ENCODE data around the gene PPP1R18. TPM values are rescaled to one million over a fixed set of nuclear protein-coding genes. Genes with fewer than 3 reads are reported as not detected.
"Not testable (repeated sequence)": the region's sequence is repeated elsewhere in the genome, so short reads cannot be mapped to it uniquely, and the experiment has no call there.

PPP1R18 gene
- total RNA-seq, 1 donor: 81.8 TPM

DNA sequence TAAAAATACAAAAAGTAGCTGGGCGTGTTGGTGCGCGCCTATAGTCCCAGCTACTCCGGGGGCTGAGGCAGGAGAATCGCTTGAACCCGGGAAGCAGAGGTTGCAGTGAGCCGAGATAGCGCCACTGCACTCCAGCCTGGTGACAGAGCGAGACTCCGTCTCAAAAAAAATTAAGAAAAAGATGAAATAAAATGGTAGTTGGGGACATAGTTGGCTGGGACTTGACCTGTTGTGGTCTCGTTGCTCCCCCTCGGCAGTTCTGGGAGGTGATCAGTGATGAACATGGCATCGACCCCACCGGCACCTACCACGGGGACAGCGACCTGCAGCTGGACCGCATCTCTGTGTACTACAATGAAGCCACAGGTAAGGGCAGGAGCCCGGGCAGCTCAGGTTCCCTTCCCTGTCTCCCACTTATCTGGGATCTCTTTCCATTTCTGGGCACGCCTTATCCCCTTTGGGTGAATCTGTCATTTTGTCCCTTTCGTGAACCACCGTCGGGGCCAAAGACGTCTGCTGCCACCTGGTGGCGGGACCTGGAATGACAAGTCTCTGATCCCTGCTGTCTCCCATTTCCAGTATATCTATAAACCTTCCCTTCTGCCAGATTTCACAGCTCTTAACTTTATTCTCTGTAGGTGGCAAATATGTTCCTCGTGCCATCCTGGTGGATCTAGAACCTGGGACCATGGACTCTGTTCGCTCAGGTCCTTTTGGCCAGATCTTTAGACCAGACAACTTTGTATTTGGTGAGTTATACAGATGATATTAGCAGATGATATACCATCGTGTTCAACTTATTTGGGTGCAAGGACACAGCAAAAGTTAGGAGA is 36.1 kb upstream of the PPP1R18 start:
- peak overlapping the region; percentile 100 for H3K4me3 ChIP-seq (ENCODE audit: low read length)
- no peaks in the 10 kb centered on the region for H3K27me3 ChIP-seq (ENCODE audit: insufficient read depth, low read length)
- H3K4me1 ChIP-seq (ENCODE audit: insufficient read depth, low read length): peaks cover 68% of the 10 kb centered on the region

DNA sequence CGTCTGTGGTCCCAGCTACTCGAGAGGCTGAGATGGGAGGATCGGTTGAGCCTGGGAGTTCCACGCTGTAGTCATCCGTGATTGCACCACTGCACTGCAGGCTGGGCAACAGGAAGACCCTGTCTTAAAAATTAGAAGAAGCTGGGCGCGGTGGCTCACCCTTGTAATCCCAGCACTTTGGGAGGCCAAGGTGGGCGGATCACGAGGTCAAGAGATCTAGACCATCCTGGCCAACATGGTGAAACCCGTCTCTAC is 35.5 kb upstream of the PPP1R18 start:
- H3K27me3 ChIP-seq (ENCODE audit: insufficient read depth, low read length); H3K9me3 ChIP-seq (ENCODE audit: low read depth, low read length): not testable (repeated sequence)
- H3K4me3 ChIP-seq (ENCODE audit: low read length): peak overlapping the region; percentile 100
- H3K4me1 ChIP-seq (ENCODE audit: insufficient read depth, low read length): peaks cover 68% of the 10 kb centered on the region

More for the DNA sequence above, 36.1 kb upstream of the PPP1R18 start:
- no peaks in the 10 kb centered on the region for H3K9me3 ChIP-seq (ENCODE audit: low read depth, low read length)

DNA sequence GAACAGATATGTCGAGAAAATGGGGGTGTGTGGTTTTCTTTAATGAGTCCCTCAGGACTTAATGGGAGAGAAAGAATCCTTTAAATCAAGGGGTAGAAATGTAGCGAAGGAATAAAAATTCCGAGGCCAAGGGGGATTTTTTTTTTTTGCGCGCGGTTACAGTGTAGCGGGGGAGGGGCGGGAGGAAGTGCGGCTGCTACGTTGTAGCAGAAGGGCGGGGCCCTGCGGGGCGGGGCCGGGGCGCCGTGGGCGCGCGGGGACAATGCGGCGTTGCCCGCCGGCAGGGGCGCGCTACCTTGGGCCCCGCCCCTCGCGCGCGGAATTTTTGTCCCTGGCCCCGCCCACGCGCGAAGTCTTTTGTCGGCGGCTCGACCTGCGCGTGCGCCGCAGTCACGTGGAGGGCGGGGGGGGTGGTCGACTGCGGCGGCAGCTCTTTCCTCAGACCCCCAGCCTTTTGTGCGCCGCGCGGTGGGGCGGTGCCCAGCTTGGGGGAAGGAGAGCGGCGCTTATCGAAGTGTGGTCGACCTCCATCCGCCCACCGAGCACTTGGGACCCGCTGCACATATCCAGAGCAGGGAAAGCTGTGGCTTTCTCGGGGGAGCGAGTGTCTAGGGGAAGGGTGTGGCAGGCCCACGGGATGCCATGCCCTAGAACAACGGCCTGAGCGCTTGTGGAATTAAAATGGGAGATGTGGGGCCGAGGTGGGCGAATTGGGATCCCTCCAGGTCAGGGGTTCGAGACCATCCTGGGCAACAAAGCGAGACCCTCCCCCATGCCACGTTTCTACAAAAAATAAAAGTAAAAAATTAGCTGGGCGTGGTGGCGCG is 35.0 kb upstream of the PPP1R18 start:
- Histone ChIP-seq H3K9me3 (ENCODE audit: low read depth, low read length) (no peaks in the 10 kb centered on the region), H3K4me3 (ENCODE audit: low read length) (peak overlapping the region; percentile 100), H3K27me3 (ENCODE audit: insufficient read depth, low read length) (no peaks in the 10 kb centered on the region), H3K4me1 (ENCODE audit: insufficient read depth, low read length) (peaks cover 73% of the 10 kb centered on the region)

DNA sequence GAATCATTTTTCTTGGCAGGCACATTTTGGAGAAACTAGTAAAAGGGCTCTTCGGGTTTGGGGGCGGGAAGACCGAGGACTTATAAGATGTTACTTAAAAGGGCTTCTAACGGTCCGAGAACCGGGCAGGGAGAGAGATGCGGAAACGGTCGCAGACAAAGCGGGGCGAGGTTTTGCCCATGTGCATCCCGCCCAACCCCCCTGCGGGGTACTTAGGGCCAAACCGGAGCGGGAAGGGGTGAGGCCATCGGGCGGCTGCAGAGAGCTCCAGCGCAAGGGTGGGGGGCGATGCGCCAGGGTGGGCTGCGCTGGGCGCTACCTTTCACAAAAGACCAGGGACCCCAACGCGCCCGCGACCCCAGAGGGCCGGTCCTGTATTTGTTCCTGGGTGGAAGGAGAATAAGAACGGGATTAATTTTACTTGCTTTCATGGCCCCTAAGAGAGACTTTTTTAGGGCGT is 34.3 kb upstream of the PPP1R18 start:
- Histone ChIP-seq H3K4me1 (ENCODE audit: insufficient read depth, low read length) (peaks cover 75% of the 10 kb centered on the region), H3K9me3 (ENCODE audit: low read depth, low read length) (no peaks in the 10 kb centered on the region), H3K4me3 (ENCODE audit: low read length) (peak overlapping the region; percentile 100), H3K27me3 (ENCODE audit: insufficient read depth, low read length) (no peaks in the 10 kb centered on the region)

DNA sequence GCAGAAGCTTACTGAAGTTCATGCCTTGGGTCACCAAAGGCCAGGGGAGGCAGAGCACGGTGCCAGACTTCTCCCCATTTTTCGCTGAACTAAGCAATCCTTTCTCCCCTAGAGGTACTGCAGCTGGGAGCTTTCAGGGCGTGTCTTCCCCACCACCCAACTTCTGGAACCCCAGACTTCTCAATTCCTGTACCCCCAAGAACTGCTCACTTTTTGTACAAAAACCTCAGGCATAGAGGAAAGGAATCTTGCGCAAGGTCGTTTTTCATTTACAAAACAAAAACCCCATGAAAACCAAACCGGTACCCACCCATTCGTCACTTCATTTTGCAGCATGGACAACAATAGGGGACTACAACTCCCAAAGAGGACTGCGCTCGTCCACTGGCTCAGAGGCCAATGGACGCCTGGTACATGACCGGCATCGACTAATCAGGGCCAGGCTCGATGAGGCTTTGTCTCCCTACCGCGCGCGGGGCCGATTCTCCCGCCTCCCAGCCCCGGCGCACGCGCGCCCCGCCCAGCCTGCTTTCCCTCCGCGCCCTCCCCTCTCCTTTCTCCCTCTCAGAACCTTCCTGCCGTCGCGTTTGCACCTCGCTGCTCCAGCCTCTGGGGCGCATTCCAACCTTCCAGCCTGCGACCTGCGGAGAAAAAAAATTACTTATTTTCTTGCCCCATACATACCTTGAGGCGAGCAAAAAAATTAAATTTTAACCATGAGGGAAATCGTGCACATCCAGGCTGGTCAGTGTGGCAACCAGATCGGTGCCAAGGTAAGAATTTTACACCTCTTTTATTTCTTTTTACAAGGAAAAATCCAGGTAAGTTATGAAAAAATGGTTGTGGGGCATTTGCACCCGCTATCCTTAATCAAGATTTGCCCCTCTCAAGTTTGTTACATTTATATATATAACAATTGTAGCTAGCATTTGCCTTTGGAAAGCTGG is 33.6 kb upstream of the PPP1R18 start, which contains the start of gene TUBB:
Gene TUBB, plus strand, starts transcription at position 562 of the 947 bp plus-strand sequence. Its CDS starts 155 bp downstream, at position 717.
- H3K9me3 ChIP-seq (ENCODE audit: low read depth, low read length): no peaks in the 10 kb centered on the region
- H3K4me3 ChIP-seq (ENCODE audit: low read length): peak within 1 kb of the TSS; percentile 100
- peaks cover 70% of the 10 kb centered on the region for H3K4me1 ChIP-seq (ENCODE audit: insufficient read depth, low read length)
- H3K27me3 ChIP-seq (ENCODE audit: insufficient read depth, low read length): no peaks in the 10 kb centered on the region

DNA sequence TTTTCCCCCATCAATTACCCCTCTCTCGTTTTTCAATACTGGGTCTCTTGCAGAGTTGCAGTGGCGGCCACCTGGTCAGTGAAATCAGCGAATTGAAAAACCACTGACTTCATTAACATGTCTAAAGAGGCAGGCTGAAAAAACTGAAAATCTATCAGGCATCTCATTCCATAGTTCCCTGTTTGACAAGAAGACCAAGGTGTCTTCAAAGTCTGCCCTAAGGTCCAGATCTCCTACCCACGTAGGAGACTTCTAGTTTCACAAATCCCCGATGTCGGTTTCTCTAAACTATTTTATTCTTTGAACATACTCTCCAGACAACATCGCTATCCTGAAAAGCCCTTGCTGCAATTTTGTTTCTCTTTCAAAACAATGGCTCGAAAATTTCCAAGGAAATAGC is 32.9 kb upstream of the PPP1R18 start:
- no peaks in the 10 kb centered on the region for H3K27me3 ChIP-seq (ENCODE audit: insufficient read depth, low read length)
- peaks cover 63% of the 10 kb centered on the region for H3K4me1 ChIP-seq (ENCODE audit: insufficient read depth, low read length)
- H3K4me3 ChIP-seq (ENCODE audit: low read length): peak overlapping the region; percentile 100
- no peaks in the 10 kb centered on the region for H3K9me3 ChIP-seq (ENCODE audit: low read depth, low read length)

DNA sequence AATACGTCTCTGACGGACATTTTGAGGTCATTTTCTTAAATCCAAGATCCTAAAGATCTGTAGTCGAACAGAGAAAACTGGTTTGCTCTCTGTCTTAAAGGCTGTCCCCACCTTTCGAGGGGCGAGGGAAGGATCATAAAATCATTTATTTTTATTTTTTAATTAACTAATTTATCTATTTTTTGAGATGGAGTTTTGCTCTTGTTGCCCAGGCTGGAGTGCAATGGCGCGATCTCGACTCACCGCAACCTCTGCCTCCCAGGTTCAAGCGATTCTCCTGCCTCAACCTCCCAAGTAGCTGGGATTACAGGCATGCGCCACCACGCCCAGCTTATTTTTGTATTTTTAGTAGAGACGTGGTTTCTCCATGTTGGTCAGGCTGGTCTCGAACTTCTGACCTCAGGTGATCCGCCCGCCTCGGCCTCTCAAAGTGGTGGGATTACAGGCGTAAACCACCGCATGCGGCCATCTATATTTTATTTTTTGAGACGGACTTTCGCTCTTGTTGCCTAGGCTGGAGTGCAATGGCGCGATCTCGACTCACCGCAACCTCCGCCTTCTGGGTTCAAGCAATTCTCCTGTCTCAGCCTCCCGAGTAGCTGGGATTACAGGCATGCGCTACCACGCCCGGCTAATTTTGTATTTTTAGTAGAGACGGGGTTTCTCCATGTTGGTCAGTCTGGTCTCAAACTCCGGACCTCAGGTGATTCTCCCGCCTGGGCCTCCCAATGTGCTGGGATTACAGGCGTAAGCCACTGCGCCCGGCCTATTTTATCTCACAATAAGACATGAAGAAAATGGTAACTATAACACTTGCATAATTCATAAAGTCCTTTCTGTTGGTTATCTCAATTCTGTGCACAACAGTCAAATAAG is 31.6 kb upstream of the PPP1R18 start:
- H3K9me3 ChIP-seq (ENCODE audit: low read depth, low read length); H3K27me3 ChIP-seq (ENCODE audit: insufficient read depth, low read length): not testable (repeated sequence)
- Histone ChIP-seq H3K4me3 (ENCODE audit: low read length) (peak overlapping the region; percentile 29), H3K4me1 (ENCODE audit: insufficient read depth, low read length) (peaks cover 50% of the 10 kb centered on the region)

DNA sequence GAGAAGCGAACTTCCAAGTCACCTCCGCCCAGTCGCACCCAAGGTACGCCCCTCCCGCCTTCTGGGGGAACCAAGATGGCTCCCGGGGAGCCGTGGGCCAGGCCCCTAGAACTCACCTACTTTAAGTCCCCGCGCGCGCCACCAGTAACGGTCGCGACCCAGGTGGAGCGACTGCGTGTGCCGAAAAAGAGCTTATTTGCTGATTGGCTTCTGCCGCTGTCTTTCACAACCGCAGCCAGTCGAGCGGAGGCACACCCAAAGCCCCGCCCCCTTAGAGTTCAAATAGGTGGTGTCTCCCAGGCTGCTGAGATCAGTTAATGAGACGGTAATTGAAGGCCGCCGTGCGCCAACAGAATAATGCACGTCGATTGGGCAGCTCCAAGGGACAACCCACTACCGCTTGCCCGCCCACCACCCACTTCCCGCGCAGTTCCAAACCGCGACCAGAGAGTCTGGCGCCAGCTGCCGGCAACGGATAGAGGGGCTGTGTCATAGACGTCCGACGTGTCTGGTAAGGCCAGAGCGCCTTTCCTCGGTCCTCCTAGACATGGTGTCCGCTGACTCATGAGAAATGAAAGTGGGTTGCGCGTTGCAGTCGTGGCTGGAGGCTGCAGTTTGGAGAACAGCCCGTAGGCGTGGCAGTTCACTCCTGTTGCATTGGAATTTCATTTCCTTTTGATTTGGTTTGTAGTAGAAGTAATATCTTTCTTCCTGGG is 30.8 kb upstream of the PPP1R18 start, which contains the start of gene MDC1:
Gene MDC1, minus strand, starts transcription at position 153 of the 716 bp plus-strand sequence. CDS start 2,106 bp downstream, outside the sequence.
- H3K4me3 ChIP-seq (ENCODE audit: low read length): peak within 1 kb of the TSS; percentile 54
- no peaks in the 10 kb centered on the region for H3K27me3 ChIP-seq (ENCODE audit: insufficient read depth, low read length)
- no peaks in the 10 kb centered on the region for H3K9me3 ChIP-seq (ENCODE audit: low read depth, low read length)
- peaks cover 50% of the 10 kb centered on the region for H3K4me1 ChIP-seq (ENCODE audit: insufficient read depth, low read length)

DNA sequence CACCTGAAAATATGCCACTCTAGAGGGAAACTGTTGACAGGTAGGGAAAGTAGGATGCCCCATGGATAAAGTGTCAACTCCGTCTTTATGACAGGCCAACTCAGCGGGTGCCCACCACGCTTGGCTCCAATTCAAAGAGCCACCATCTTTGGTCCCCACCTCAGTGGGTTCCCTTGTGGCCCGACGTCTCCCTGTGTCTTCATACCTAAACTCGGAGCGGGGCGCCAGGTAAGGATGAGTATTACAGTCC is 30.4 kb upstream of the PPP1R18 start:
- Histone ChIP-seq H3K9me3 (ENCODE audit: low read depth, low read length) (no peaks in the 10 kb centered on the region), H3K27me3 (ENCODE audit: insufficient read depth, low read length) (no peaks in the 10 kb centered on the region), H3K4me3 (ENCODE audit: low read length) (peak overlapping the region; percentile 54), H3K4me1 (ENCODE audit: insufficient read depth, low read length) (peaks cover 50% of the 10 kb centered on the region)

DNA sequence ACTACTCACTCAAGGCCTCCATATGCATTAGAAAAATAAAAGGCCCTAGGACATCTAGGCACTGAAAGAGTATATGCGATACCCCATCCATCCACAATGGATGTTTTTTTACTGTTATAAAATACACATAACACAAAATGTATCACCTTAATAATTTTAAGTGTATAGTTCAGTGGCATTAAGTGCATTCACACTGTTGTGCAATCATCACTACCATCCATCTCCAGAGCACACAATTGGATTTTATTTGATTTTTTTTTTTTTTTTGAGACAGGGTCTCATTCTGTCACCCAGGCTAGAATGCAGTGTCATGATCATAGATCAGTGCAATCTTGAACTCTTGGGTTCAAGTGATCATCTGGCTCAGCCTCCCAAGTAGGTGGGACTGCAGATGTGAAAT is 27.8 kb upstream of the PPP1R18 start:
- H3K4me1 ChIP-seq (ENCODE audit: insufficient read depth, low read length): peaks cover 42% of the 10 kb centered on the region

DNA sequence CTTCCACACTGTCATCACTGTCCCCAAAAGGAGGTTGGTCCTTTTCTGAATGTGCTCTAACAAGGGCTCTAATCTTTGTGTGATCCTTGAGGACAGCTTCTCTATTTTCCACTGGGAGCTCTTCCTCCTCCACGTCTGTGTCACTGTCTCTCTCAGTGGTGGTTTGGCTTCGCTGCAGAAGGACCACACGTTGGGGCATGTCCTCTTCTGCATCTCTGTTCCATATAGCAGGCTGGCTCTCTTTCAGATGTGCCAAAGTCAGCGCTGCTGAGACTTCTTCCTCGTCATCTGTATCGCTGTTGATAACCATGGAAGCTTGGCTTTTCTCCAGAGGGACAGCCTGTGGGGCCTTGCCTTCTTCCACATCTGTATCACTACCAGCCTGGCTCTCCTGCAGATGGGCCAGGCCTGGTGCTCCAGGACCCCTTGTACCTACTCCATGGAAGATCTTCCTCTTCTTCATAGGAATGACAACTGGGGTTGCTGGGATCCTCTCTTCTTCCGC is 26.0 kb upstream of the PPP1R18 start:
- Histone ChIP-seq H3K27me3 (ENCODE audit: insufficient read depth, low read length) (no peaks in the 10 kb centered on the region), H3K4me1 (ENCODE audit: insufficient read depth, low read length) (peaks cover 25% of the 10 kb centered on the region), H3K4me3 (ENCODE audit: low read length) (no peak overlapping the region), H3K9me3 (ENCODE audit: low read depth, low read length) (no peaks in the 10 kb centered on the region)

More for the DNA sequence above, 27.8 kb upstream of the PPP1R18 start:
- no peaks in the 10 kb centered on the region for H3K9me3 ChIP-seq (ENCODE audit: low read depth, low read length)
- no peaks in the 10 kb centered on the region for H3K27me3 ChIP-seq (ENCODE audit: insufficient read depth, low read length)
- H3K4me3 ChIP-seq (ENCODE audit: low read length): no peak overlapping the region

DNA sequence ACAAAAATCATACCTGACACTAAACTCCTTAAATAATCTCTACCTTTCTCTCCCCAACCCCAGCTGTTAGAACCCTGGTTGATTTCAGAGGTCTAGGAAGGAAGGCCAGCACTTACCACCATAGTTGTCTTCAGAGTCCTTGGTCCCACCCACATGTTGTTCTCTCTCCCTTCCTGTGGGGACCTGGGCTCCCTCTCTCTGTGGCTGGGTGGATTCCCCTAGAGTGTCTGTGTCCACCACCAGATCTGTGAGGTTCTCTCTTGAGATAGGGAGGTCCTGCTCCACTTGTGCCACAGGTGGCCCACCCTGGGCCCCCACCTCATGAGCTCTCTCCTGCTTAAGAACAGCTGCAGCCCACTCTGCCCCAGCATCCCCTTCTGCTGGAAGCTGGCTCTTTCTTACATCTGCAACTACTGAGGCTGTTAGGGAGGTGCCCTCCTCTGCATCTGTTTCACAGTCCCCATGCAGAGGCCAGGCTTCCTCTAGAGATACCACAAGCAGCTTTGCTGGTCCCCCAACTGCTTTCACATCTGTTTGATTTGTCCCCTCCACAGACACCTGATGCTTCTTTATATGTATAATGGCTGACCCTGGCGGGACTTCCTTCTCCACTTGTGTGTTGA is 25.4 kb upstream of the PPP1R18 start:
- H3K4me1 ChIP-seq (ENCODE audit: insufficient read depth, low read length): peaks cover 25% of the 10 kb centered on the region
- H3K27me3 ChIP-seq (ENCODE audit: insufficient read depth, low read length): no peaks in the 10 kb centered on the region
- H3K9me3 ChIP-seq (ENCODE audit: low read depth, low read length): no peaks in the 10 kb centered on the region

More for the DNA sequence above, 25.4 kb upstream of the PPP1R18 start:
- H3K4me3 ChIP-seq (ENCODE audit: low read length): no peak overlapping the region

All from mononuclear cell (primary cell).